ENCODE measurements around the gene KASH5.

KASH5 gene

GRCh38 chr19:49448432-49448786, 60.4 kb downstream of the KASH5 start:
- peaks cover 0 to 20% (median 15%) of the 10 kb centered on the region in 4 experiments for H3K4me1 ChIP-seq (ENCODE audit: control extremely low read depth in 1 of 4, control insufficient read depth in 4 of 4, insufficient read depth in 4 of 4, low read length in 3 of 4)
- WGBS (ENCODE audit: insufficient coverage), result 98% methylated on average over 6 of the region's 6 CpGs
- no peak overlapping the region for H3K27ac ChIP-seq (ENCODE audit: insufficient read depth in 1 of 2, low read depth in 1 of 2, low read length in 2 of 2, poor library complexity in 1 of 2, severe bottlenecking in 2 of 2)
- peaks cover 0 to 39% (median 23%) of the 10 kb centered on the region in 4 experiments for H3K36me3 ChIP-seq (ENCODE audit: control insufficient read depth in 4 of 4, insufficient read depth in 4 of 4, low read length in 3 of 4)
- POLR2A ChIA-PET, result no interaction called here
- H3K9me3 ChIP-seq (ENCODE audit: control extremely low read depth in 1 of 5, control insufficient read depth in 4 of 5, insufficient read depth in 2 of 5, low read depth in 1 of 5, low read length in 4 of 5), result no peaks in the 10 kb centered on the region
- CTCF ChIA-PET, result interaction anchor here (1.0 to 1.7 kb wide), 3 partner anchors 10 to 25 kb away, joined by 3 to 5 read pairs (median 4); no protein-coding TSS in a partner anchor
- no peak for DNase-seq
- H3K27me3 ChIP-seq (replicated peaks in 2 of 5; ENCODE audit: control insufficient read depth in 4 of 5, insufficient read depth in 5 of 5, low read length in 4 of 5), result no peaks in the 10 kb centered on the region
- H3K4me3 ChIP-seq (ENCODE audit: control insufficient read depth in 1 of 7, extremely low read depth in 1 of 7, insufficient read depth in 4 of 7, low read depth in 2 of 7, low read length in 6 of 7), result no peak overlapping the region

DNA sequence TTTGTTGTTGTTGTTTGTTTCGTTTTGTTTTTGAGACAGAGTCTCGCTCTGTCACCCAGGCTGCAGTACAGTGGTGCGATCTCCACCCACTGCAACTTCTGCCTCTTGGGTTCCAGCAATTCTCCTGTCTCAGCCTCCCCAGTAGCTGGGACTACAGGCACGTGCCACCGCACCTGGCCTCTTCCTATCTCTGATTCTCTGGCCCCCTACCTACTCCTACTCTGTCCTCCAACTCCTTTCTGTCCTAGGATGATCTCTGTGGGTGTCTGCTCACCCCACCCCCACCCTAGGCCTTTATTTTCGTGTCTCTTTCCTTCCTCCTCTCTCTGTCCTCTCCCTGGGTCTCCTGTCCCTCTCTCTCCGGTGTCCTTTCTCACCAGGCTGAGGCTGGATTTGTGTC, 62.4 kb downstream of the KASH5 start:
- 91% methylated on average over 4 of the region's 7 CpGs for WGBS (ENCODE audit: insufficient coverage)
- ChIA-PET CTCF (interaction anchor here (1.5 to 5.1 kb wide), 2 partner anchors 19 to 59 kb away, joined by 4 to 23 read pairs; no protein-coding TSS in a partner anchor), POLR2A (no interaction called here)
- Histone ChIP-seq H3K36me3 (ENCODE audit: control insufficient read depth in 4 of 4, insufficient read depth in 4 of 4, low read length in 3 of 4) (peaks cover 0 to 39% (median 23%) of the 10 kb centered on the region in 4 experiments), H3K9me3 (ENCODE audit: control extremely low read depth in 1 of 5, control insufficient read depth in 4 of 5, insufficient read depth in 2 of 5, low read depth in 1 of 5, low read length in 4 of 5) (no peaks in the 10 kb centered on the region), H3K4me1 (ENCODE audit: control extremely low read depth in 1 of 4, control insufficient read depth in 4 of 4, insufficient read depth in 4 of 4, low read length in 3 of 4) (peaks cover 0 to 29% (median 22%) of the 10 kb centered on the region in 4 experiments), H3K27ac (ENCODE audit: insufficient read depth in 1 of 2, low read depth in 1 of 2, low read length in 2 of 2, poor library complexity in 1 of 2, severe bottlenecking in 2 of 2) (peak overlapping the region in 1 of 2 experiments; percentile 88), H3K4me3 (ENCODE audit: control insufficient read depth in 1 of 7, extremely low read depth in 1 of 7, insufficient read depth in 4 of 7, low read depth in 2 of 7, low read length in 6 of 7) (peak overlapping the region in 6 of 7 experiments; percentile 8 to 100 (median 67)), H3K27me3 (replicated peaks in 2 of 5; ENCODE audit: control insufficient read depth in 4 of 5, insufficient read depth in 5 of 5, low read length in 4 of 5) (no peaks in the 10 kb centered on the region)
- no peak for DNase-seq

DNA sequence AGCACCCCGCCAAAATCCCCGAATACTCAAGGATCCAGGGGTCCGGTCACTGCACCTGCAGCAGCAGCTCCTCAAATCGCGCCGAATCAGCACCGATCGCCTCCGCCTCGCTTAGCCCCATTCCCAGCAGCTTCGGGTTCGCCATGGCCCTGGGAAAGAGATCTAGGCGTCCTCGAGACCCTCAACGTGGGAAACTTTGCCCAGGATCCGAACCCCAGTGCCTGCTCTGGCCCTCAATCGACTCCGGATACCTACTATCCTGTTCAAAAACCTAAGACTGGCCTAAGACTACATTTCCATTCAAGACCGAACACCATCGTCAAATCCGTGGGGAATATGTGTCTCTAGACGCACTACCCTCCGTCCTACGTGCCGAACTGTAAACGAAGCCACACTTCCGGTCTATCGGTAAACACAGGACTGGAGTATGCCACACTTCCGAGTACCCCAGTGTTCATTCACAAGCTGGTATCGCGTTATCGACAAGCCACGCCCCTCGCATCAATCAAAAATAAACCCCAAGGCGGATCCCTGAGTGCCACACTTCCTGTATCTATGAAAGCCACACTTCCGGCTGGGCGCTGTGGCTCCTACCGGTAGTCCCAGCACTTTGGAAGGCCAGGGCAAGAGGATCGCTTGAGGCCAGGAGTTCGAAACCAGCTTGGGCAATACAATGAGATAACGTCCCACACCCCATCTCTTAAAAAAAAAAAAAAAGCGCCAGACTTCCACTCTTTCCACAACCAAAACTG, 63.6 kb downstream of the KASH5 start, which contains the start of gene PIH1D1:
PIH1D1 (minus strand) TSS at position 385 of the 752 bp plus-strand sequence; CDS start at position 145, 240 bp downstream.
- peak within 1 kb of the TSS; percentile 96 to 99 for H3K27ac ChIP-seq (ENCODE audit: insufficient read depth in 1 of 2, low read depth in 1 of 2, low read length in 2 of 2, poor library complexity in 1 of 2, severe bottlenecking in 2 of 2)
- H3K36me3 ChIP-seq (ENCODE audit: control insufficient read depth in 4 of 4, insufficient read depth in 4 of 4, low read length in 3 of 4), result peaks cover 0 to 41% (median 25%) of the 10 kb centered on the region in 4 experiments
- 0% methylated on average over 37 of the region's 42 CpGs for WGBS (ENCODE audit: insufficient coverage)
- ChIA-PET POLR2A (interaction anchor here (0.6 to 1.6 kb wide), 3 partner anchors 15 to 117 kb away, joined by 4 to 5 read pairs (median 4); partner anchors contain the start of gene CD37), CTCF (interaction anchor here (0.7 to 5.1 kb wide), 7 partner anchors 18 to 131 kb away, joined by 3 to 23 read pairs (median 4); partner anchors contain the start of gene FLT3LG)
- H3K4me3 ChIP-seq (ENCODE audit: control insufficient read depth in 1 of 7, extremely low read depth in 1 of 7, insufficient read depth in 4 of 7, low read depth in 2 of 7, low read length in 6 of 7), result peak within 1 kb of the TSS; percentile 71 to 100 (median 89)
- no peaks in the 10 kb centered on the region for H3K9me3 ChIP-seq (ENCODE audit: control extremely low read depth in 1 of 5, control insufficient read depth in 4 of 5, insufficient read depth in 2 of 5, low read depth in 1 of 5, low read length in 4 of 5)
- peak; percentile 98 to 99 (median 99) for DNase-seq
- peaks cover 0 to 29% (median 22%) of the 10 kb centered on the region in 4 experiments for H3K4me1 ChIP-seq (ENCODE audit: control extremely low read depth in 1 of 4, control insufficient read depth in 4 of 4, insufficient read depth in 4 of 4, low read length in 3 of 4)
- H3K27me3 ChIP-seq (replicated peaks in 2 of 5; ENCODE audit: control insufficient read depth in 4 of 5, insufficient read depth in 5 of 5, low read length in 4 of 5), result no peaks in the 10 kb centered on the region

DNA sequence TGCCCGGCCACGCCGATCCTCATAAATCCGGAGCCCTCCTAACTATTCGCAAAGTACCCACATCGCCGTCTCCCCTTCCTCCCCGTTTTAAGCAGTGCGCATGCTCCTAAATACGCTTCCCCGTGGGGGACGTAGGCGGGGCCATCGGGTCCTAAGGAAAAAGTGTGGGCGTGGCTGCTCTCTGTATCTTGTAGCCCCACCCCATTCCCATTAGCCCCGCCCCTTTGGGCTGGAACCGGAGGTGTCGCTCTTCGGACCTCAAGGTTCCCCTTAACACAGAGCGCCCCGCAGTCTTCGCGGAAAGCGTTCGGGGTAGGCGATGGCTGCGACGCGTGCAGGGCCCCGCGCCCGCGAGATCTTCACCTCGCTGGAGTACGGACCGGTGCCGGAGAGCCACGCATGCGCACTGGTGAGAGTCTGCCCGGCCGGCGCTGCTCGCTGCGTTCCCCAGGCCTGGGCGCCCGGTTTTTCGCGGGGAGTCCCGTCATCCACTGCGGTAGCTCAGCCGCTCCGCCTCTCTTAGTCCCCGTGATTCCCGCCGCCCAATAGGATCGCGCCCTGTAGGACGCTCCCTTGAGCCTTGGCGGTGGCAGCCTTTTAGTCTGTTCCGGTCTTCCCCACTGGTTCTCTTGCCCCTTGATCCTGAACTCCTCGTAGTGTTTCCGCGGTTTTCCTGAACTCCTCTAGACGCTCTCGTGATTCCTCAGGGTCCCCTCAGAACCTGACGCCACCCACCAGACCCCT, 65.1 kb downstream of the KASH5 start, which contains the start of gene ALDH16A1:
ALDH16A1 (plus strand) TSS at position 213 of the 744 bp plus-strand sequence; CDS start at position 320, 107 bp downstream.
- POLR2A ChIA-PET, result interaction anchor here (0.5 to 1.7 kb wide), 5 partner anchors 17 to 137 kb away, joined by 3 to 9 read pairs (median 5); partner anchors contain the start of genes CD37 and FLT3LG
- Histone ChIP-seq H3K4me1 (ENCODE audit: control extremely low read depth in 1 of 4, control insufficient read depth in 4 of 4, insufficient read depth in 4 of 4, low read length in 3 of 4) (peaks cover 0 to 29% (median 22%) of the 10 kb centered on the region in 4 experiments), H3K27ac (ENCODE audit: insufficient read depth in 1 of 2, low read depth in 1 of 2, low read length in 2 of 2, poor library complexity in 1 of 2, severe bottlenecking in 2 of 2) (peak within 1 kb of the TSS; percentile 96 to 99), H3K36me3 (ENCODE audit: control insufficient read depth in 4 of 4, insufficient read depth in 4 of 4, low read length in 3 of 4) (peaks cover 0 to 26% (median 15%) of the 10 kb centered on the region in 4 experiments), H3K9me3 (ENCODE audit: control extremely low read depth in 1 of 5, control insufficient read depth in 4 of 5, insufficient read depth in 2 of 5, low read depth in 1 of 5, low read length in 4 of 5) (no peaks in the 10 kb centered on the region), H3K4me3 (ENCODE audit: control insufficient read depth in 1 of 7, extremely low read depth in 1 of 7, insufficient read depth in 4 of 7, low read depth in 2 of 7, low read length in 6 of 7) (peak within 1 kb of the TSS; percentile 50 to 100 (median 88)), H3K27me3 (replicated peaks in 2 of 5; ENCODE audit: control insufficient read depth in 4 of 5, insufficient read depth in 5 of 5, low read length in 4 of 5) (no peaks in the 10 kb centered on the region)
- WGBS (ENCODE audit: insufficient coverage), result 0% methylated on average over 65 of the region's 66 CpGs
- peak; percentile 97 to 99 (median 99) for DNase-seq
- CTCF ChIA-PET, result interaction anchor here (0.6 to 5.1 kb wide), 6 partner anchors 17 to 178 kb away, joined by 3 to 23 read pairs (median 4); partner anchors contain the start of gene FLT3LG

DNA sequence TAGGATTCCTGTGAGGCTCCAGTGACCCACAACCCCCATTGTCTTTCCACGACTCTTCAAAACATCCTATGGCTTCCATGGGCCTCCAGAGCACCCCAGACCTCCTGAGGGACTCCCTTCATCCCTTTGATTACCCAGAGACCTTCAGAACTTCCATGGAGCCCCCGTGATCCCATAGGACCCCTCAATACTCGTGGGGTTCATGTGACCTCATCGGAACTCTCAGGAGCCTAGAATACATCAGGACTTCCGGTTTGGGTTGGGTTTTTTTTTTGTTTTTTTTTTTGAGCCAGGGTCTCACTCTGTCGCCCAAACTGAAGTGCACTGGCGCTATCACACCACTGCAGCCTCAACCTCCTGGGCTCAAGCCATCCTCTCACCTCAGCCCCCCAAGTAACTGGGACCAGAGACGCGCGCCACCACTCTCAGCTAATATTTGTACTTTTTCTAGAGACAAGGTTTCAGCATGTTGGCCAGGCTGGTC, 65.8 kb downstream of the KASH5 start:
- no peaks in the 10 kb centered on the region for H3K9me3 ChIP-seq (ENCODE audit: control extremely low read depth in 1 of 5, control insufficient read depth in 4 of 5, insufficient read depth in 2 of 5, low read depth in 1 of 5, low read length in 4 of 5)
- H3K27ac ChIP-seq (ENCODE audit: insufficient read depth in 1 of 2, low read depth in 1 of 2, low read length in 2 of 2, poor library complexity in 1 of 2, severe bottlenecking in 2 of 2), result peak overlapping the region; percentile 96 to 99
- WGBS (ENCODE audit: insufficient coverage), result 0% methylated on average over 1 of the region's 10 CpGs
- POLR2A ChIA-PET, result interaction anchor here (1.7 kb wide), 1 partner anchor 16 kb away, joined by 9 read pairs; no protein-coding TSS in a partner anchor
- peaks cover 2 to 20% (median 14%) of the 10 kb centered on the region in 4 experiments for H3K36me3 ChIP-seq (ENCODE audit: control insufficient read depth in 4 of 4, insufficient read depth in 4 of 4, low read length in 3 of 4)
- CTCF ChIA-PET, result interaction anchor here (0.6 to 5.1 kb wide), 6 partner anchors 16 to 177 kb away, joined by 3 to 23 read pairs (median 4); partner anchors contain the start of gene FLT3LG
- H3K4me3 ChIP-seq (ENCODE audit: control insufficient read depth in 1 of 7, extremely low read depth in 1 of 7, insufficient read depth in 4 of 7, low read depth in 2 of 7, low read length in 6 of 7), result peak overlapping the region; percentile 50 to 100 (median 82)
- no peaks in the 10 kb centered on the region for H3K27me3 ChIP-seq (replicated peaks in 2 of 5; ENCODE audit: control insufficient read depth in 4 of 5, insufficient read depth in 5 of 5, low read length in 4 of 5)
- DNase-seq, result peak; percentile 39 to 56 (median 54)
- peaks cover 0 to 29% (median 22%) of the 10 kb centered on the region in 4 experiments for H3K4me1 ChIP-seq (ENCODE audit: control extremely low read depth in 1 of 4, control insufficient read depth in 4 of 4, insufficient read depth in 4 of 4, low read length in 3 of 4)

- no peak for DNase-seq
- Histone ChIP-seq H3K36me3 (ENCODE audit: control insufficient read depth in 4 of 4, insufficient read depth in 4 of 4, low read length in 3 of 4) (peaks cover 2 to 25% (median 16%) of the 10 kb centered on the region in 4 experiments), H3K27me3 (replicated peaks in 2 of 5; ENCODE audit: control insufficient read depth in 4 of 5, insufficient read depth in 5 of 5, low read length in 4 of 5) (no peaks in the 10 kb centered on the region), H3K27ac (ENCODE audit: insufficient read depth in 1 of 2, low read depth in 1 of 2, low read length in 2 of 2, poor library complexity in 1 of 2, severe bottlenecking in 2 of 2) (no peak overlapping the region), H3K4me3 (ENCODE audit: control insufficient read depth in 1 of 7, extremely low read depth in 1 of 7, insufficient read depth in 4 of 7, low read depth in 2 of 7, low read length in 6 of 7) (no peak overlapping the region), H3K9me3 (ENCODE audit: control extremely low read depth in 1 of 5, control insufficient read depth in 4 of 5, insufficient read depth in 2 of 5, low read depth in 1 of 5, low read length in 4 of 5) (no peaks in the 10 kb centered on the region), H3K4me1 (ENCODE audit: control extremely low read depth in 1 of 4, control insufficient read depth in 4 of 4, insufficient read depth in 4 of 4, low read length in 3 of 4) (peaks cover 0 to 22% (median 17%) of the 10 kb centered on the region in 4 experiments)
- CTCF ChIA-PET, result interaction anchor here (1.1 to 3.0 kb wide), 3 partner anchors 10 to 18 kb away, joined by 3 to 9 read pairs (median 5); partner anchors contain the start of gene FLT3LG
- POLR2A ChIA-PET, result no interaction called here
- WGBS (ENCODE audit: insufficient coverage), result 100% methylated on average over 4 of the region's 5 CpGs
Measured at GRCh38 chr19:49455773-49456172, 67.7 kb downstream of the KASH5 start.
